Neural cell (in vitro differentiated cells): Measurements from ENCODE around the gene PHACTR1. TPM values are rescaled to one million over a fixed set of nuclear protein-coding genes. Genes with fewer than 3 reads are reported as not detected.

Experiments used
- H2AFZ ChIP-seq: fragments of 200-600, 300-800 bp; sonication (generic), shearing (Covaris generic); 2 replicates; pipeline ENCODE4 v1.6.0; 2014; ENCODE audit warnings: low read depth, mild to moderate bottlenecking, antibody characterized with exemption, low read length, moderate library complexity
- H3F3A ChIP-seq: fragments of 200-600 bp; shearing (Covaris generic); 2 replicates; pipeline ENCODE4 v1.6.1; 2016; ENCODE audit warnings: mild to moderate bottlenecking, moderate library complexity, mixed read lengths, antibody characterized with exemption, low read length; ENCODE audit not compliant: insufficient read depth, poor library complexity, severe bottlenecking
- H3K27ac ChIP-seq: fragments of 200-600, 300-800 bp; sonication (generic), shearing (Covaris generic); 2 replicates; pipeline ENCODE4 v1.5.1; 2014; ENCODE audit warnings: mild to moderate bottlenecking, low read length, moderate library complexity
- H3K27me3 ChIP-seq: fragments of 300-800, 200-600 bp; sonication (generic), shearing (Covaris generic); 2 replicates; pipeline ENCODE4 v1.6.0; 2014; ENCODE audit warnings: mild to moderate bottlenecking, low read depth, low read length, moderate library complexity; ENCODE audit not compliant: insufficient read depth
- H3K36me3 ChIP-seq: fragments of 300-800, 200-600 bp; sonication (generic), shearing (Covaris generic); 2 replicates; pipeline ENCODE4 v1.5.1; 2014; ENCODE audit warnings: mild to moderate bottlenecking, antibody characterized with exemption, low read length, moderate library complexity; ENCODE audit not compliant: insufficient read depth
- H3K4me2 ChIP-seq: fragments of 300-800, 200-600 bp; sonication (generic), shearing (Covaris generic); 2 replicates; pipeline ENCODE4 v1.6.0; 2014; ENCODE audit warnings: mild to moderate bottlenecking, low read length
- H3K4me3 ChIP-seq: fragments of 300-800, 200-600 bp; sonication (generic), shearing (Covaris generic); 2 replicates; pipeline ENCODE4 v1.5.1; 2014; ENCODE audit warnings: mild to moderate bottlenecking, low read length, moderate library complexity
- H3K79me2 ChIP-seq: fragments of 200-600 bp; shearing (Covaris generic); replicated peaks from 2 replicates; pipeline ENCODE4 v1.6.0; 2014; ENCODE audit warnings: mild to moderate bottlenecking, low read length, moderate library complexity; ENCODE audit not compliant: insufficient read depth
- H3K9ac ChIP-seq: fragments of 300-800, 200-600 bp; sonication (generic), shearing (Covaris generic); 2 replicates; pipeline ENCODE4 v1.6.1; 2016; ENCODE audit warnings: mild to moderate bottlenecking, low read length, mixed read lengths
- H3K9me2 ChIP-seq: fragments of 200-600 bp; shearing (Covaris generic); 2 replicates; pipeline ENCODE4 v1.6.1; 2016; ENCODE audit warnings: mild to moderate bottlenecking, low read length, mixed read lengths; ENCODE audit not compliant: insufficient read depth
- H3K9me3 ChIP-seq: fragments of 200-600, 300-800 bp; sonication (generic), shearing (Covaris generic); 2 replicates; pipeline ENCODE4 v1.6.1; 2016; ENCODE audit warnings: mild to moderate bottlenecking, mixed run types, low read length, moderate library complexity, mixed read lengths
- H4K20me1 ChIP-seq: fragments of 200-600 bp; shearing (Covaris generic); 2 replicates; pipeline ENCODE4 v1.6.1; 2016; ENCODE audit warnings: mild to moderate bottlenecking, mixed run types; ENCODE audit not compliant: insufficient read depth
- EP300 ChIP-seq: fragments of 450-650 bp; conservative IDR thresholded peaks from 2 replicates; pipeline ENCODE4 v1.6.1; 2014; ENCODE audit warnings: antibody characterized with exemption, mild to moderate bottlenecking, moderate library complexity; ENCODE audit not compliant: poor library complexity, severe bottlenecking
- EZH2 ChIP-seq: fragments of 200-600, 300-800 bp; shearing (Covaris generic), sonication (generic); IDR thresholded peaks from 2 replicates; pipeline ENCODE4 v1.6.1; 2014; ENCODE audit warnings: antibody characterized with exemption, low read length, borderline replicate concordance, mild to moderate bottlenecking; ENCODE audit not compliant: insufficient read depth, poor library complexity, severe bottlenecking
- MXI1 ChIP-seq: fragments of 450-650 bp; conservative IDR thresholded peaks from 2 replicates; pipeline ENCODE4 v1.6.1; 2014; ENCODE audit warnings: antibody characterized with exemption, mild to moderate bottlenecking; ENCODE audit not compliant: poor library complexity, severe bottlenecking
- POLR2AphosphoS5 ChIP-seq: IDR thresholded peaks from 2 replicates; pipeline ENCODE4 v1.6.1; 2012
- RAD21 ChIP-seq: fragments of 450-650 bp; conservative IDR thresholded peaks from 2 replicates; pipeline ENCODE4 v1.6.1; 2014; ENCODE audit warnings: antibody characterized with exemption, mild to moderate bottlenecking, moderate library complexity
- SMC3 ChIP-seq: fragments of 450-650 bp; conservative IDR thresholded peaks from 2 replicates; pipeline ENCODE4 v1.6.1; 2014; ENCODE audit warnings: antibody characterized with exemption, mild to moderate bottlenecking, moderate library complexity; ENCODE audit not compliant: poor library complexity
- TAF1 ChIP-seq: IDR thresholded peaks from 2 replicates; pipeline ENCODE4 v1.6.1; 2012; ENCODE audit warnings: low read depth
- polyA plus RNA-seq: library from polyadenylated mRNA; depleted of rRNA; stranded (reverse); fragments of >200 nt; gene quantifications from 2 replicates; pipeline ENCODE4 v1.2.3, GENCODE V29; 2014
- TF ChIP-seq, protein P1 (sequence below): fragments of 450-650 bp; IDR thresholded peaks from 2 replicates; pipeline ENCODE4 v1.5.1; 2014; ENCODE audit warnings: antibody characterized with exemption, mild to moderate bottlenecking, moderate library complexity; ENCODE audit not compliant: poor library complexity, severe bottlenecking
- TF ChIP-seq, protein P2 (sequence below): IDR thresholded peaks from 2 replicates; pipeline ENCODE4 v1.6.1; 2012; ENCODE audit warnings: borderline replicate concordance

PHACTR1 gene
- polyA plus RNA-seq, 1 donor from 2014 or later, result 7.8 TPM

DNA sequence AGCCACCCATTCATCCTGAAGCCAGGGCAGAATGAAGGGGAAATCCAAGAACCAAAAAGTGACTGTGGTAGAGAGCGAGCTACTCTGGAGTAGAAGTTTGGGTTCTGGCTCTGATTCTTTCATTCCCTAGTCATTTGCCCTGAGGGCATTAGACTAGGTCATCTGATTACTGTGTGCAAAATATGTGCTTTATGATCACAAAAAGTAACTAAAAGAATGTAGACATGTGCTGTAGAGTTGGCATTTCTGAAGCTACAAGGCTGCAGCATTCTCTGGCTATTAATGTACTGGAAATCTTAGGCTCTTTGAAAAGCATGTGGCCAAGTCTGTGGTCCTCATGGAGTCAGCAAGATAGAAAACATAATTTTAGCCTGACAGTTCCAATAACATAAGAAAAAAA lies 517.6 kb downstream of the PHACTR1 start:
- no peak overlapping the region for H3K4me3 ChIP-seq

DNA sequence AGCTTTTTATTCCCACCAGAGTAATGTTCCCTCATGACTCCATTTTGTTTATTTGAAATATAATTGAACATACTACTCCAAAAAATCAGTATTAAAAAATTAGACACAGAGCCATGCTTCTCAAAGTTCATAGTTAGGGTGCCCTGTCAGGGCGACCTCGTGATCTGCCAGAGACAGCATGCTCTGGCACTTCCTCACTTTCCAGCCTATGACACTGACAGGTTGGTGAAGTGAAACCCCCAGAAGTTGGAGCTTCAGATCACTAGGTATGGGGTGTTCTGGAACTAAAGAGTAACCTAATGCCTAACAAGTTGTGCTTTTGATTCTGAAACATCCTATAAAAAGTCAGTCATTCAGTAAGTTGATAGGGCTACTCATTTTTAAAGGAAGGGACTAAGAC lies 518.8 kb downstream of the PHACTR1 start:
- H3K27me3 ChIP-seq, result no peaks in the 10 kb centered on the region
- no peak overlapping the region for H2AFZ ChIP-seq
- H3K4me2 ChIP-seq, result no peak overlapping the region
- peaks cover 8% of the 10 kb centered on the region for H3K36me3 ChIP-seq
- H4K20me1 ChIP-seq, result no peaks in the 10 kb centered on the region
- no peak overlapping the region for H3K4me3 ChIP-seq
- no peak overlapping the region for H3K9ac ChIP-seq
- no peak overlapping the region for H3K27ac ChIP-seq
- H3F3A ChIP-seq, result no peaks in the 10 kb centered on the region
- H3K9me2 ChIP-seq, result no peaks in the 10 kb centered on the region
- H3K9me3 ChIP-seq, result no peaks in the 10 kb centered on the region
- H3K79me2 ChIP-seq, result no peaks in the 10 kb centered on the region
- TF ChIP-seq SMC3 (no peak), EP300 (no peak), RAD21 (no peak)

More for the DNA sequence above, 517.6 kb downstream of the PHACTR1 start:
- Histone ChIP-seq H3F3A (no peaks in the 10 kb centered on the region), H3K36me3 (peaks cover 8% of the 10 kb centered on the region), H3K9ac (no peak overlapping the region), H3K79me2 (no peaks in the 10 kb centered on the region), H3K9me3 (no peaks in the 10 kb centered on the region), H3K4me2 (no peak overlapping the region), H3K27me3 (no peaks in the 10 kb centered on the region), H3K9me2 (no peaks in the 10 kb centered on the region), H3K27ac (no peak overlapping the region), H2AFZ (no peak overlapping the region), H4K20me1 (no peaks in the 10 kb centered on the region)
- no peak for TF ChIP-seq SMC3
- TF ChIP-seq TAF1, result no peak
- no peak for TF ChIP-seq EP300
- TF ChIP-seq POLR2AphosphoS5, result no peak
- no peak for TF ChIP-seq EZH2

DNA sequence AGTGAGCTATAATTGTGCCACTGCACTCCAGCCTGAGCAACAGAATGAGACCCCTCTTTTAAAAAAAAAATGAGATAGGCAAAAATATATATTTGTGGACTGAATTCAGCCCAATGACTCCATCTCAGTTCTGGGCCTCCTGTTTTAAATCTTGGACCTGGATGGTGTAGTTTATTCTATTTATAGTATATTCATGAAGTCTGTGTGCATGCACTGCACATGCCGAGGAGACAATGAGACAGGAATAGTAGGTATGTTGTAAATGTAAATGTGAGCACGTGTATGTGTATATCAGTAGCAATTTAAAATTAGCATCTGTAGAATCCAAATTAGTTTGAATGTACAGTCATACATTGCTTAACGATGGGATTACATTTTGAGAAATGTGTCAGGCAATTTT lies 520.8 kb downstream of the PHACTR1 start:
- peaks cover 2% of the 10 kb centered on the region for H3K36me3 ChIP-seq
- TF ChIP-seq, protein P1, sequence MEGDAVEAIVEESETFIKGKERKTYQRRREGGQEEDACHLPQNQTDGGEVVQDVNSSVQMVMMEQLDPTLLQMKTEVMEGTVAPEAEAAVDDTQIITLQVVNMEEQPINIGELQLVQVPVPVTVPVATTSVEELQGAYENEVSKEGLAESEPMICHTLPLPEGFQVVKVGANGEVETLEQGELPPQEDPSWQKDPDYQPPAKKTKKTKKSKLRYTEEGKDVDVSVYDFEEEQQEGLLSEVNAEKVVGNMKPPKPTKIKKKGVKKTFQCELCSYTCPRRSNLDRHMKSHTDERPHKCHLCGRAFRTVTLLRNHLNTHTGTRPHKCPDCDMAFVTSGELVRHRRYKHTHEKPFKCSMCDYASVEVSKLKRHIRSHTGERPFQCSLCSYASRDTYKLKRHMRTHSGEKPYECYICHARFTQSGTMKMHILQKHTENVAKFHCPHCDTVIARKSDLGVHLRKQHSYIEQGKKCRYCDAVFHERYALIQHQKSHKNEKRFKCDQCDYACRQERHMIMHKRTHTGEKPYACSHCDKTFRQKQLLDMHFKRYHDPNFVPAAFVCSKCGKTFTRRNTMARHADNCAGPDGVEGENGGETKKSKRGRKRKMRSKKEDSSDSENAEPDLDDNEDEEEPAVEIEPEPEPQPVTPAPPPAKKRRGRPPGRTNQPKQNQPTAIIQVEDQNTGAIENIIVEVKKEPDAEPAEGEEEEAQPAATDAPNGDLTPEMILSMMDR, result no peak
- TF ChIP-seq MXI1, result no peak
- TF ChIP-seq, protein P2, sequence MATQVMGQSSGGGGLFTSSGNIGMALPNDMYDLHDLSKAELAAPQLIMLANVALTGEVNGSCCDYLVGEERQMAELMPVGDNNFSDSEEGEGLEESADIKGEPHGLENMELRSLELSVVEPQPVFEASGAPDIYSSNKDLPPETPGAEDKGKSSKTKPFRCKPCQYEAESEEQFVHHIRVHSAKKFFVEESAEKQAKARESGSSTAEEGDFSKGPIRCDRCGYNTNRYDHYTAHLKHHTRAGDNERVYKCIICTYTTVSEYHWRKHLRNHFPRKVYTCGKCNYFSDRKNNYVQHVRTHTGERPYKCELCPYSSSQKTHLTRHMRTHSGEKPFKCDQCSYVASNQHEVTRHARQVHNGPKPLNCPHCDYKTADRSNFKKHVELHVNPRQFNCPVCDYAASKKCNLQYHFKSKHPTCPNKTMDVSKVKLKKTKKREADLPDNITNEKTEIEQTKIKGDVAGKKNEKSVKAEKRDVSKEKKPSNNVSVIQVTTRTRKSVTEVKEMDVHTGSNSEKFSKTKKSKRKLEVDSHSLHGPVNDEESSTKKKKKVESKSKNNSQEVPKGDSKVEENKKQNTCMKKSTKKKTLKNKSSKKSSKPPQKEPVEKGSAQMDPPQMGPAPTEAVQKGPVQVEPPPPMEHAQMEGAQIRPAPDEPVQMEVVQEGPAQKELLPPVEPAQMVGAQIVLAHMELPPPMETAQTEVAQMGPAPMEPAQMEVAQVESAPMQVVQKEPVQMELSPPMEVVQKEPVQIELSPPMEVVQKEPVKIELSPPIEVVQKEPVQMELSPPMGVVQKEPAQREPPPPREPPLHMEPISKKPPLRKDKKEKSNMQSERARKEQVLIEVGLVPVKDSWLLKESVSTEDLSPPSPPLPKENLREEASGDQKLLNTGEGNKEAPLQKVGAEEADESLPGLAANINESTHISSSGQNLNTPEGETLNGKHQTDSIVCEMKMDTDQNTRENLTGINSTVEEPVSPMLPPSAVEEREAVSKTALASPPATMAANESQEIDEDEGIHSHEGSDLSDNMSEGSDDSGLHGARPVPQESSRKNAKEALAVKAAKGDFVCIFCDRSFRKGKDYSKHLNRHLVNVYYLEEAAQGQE, result no peak
- no peak for TF ChIP-seq EZH2
- TF ChIP-seq TAF1, result no peak
- no peak for TF ChIP-seq EP300
- TF ChIP-seq POLR2AphosphoS5, result no peak
- TF ChIP-seq SMC3, result no peak
- no peak for TF ChIP-seq RAD21

More for the DNA sequence above, 520.8 kb downstream of the PHACTR1 start:
- H3K9me3 ChIP-seq, result no peaks in the 10 kb centered on the region
- H3K9me2 ChIP-seq, result no peaks in the 10 kb centered on the region
- H3K27ac ChIP-seq, result no peak overlapping the region
- no peaks in the 10 kb centered on the region for H3K27me3 ChIP-seq
- no peaks in the 10 kb centered on the region for H4K20me1 ChIP-seq
- H3F3A ChIP-seq, result no peaks in the 10 kb centered on the region
- no peak overlapping the region for H3K9ac ChIP-seq
- H3K79me2 ChIP-seq, result no peaks in the 10 kb centered on the region
- no peak overlapping the region for H2AFZ ChIP-seq
- H3K4me2 ChIP-seq, result no peak overlapping the region
- no peak overlapping the region for H3K4me3 ChIP-seq
